ENCODE measurements around the gene ROBO1.
A peak's percentile ranks its signal among the peaks of the same experiment; 100 is the strongest.

DNA sequence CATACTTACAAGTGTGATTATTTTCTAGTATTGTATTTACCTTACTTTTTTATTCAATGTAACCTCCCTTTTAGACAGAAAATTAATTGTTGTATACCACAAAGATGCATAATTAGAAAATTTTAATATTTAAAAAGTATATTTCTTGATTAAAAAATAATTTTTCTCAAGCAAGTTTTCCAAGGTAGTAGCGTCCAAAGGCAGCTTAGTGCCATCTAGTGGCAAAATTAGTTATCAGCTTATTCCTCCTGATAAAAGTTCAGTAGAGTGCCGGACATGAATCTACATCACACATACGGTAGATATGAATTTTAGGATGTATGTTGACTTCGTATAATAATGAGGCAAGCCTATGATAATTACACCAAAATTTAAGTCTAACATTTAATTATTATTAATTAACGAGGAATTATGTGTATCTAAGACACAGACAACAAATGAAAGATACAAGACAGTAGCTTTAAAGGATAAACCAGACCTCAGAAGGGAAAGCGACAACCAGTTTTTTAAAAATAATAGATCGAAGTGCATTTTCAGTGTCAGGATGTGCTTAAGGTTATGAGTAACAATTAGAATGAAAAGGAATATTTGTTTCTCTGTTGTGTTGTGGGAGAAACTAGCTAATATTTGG lies 405.9 kb downstream of the ROBO1 start:
- TF ChIP-seq EZH2 (IDR thresholded peaks at IDR 0.05; ENCODE audit: low read depth, low read length, severe bottlenecking): no peak
- TF ChIP-seq, protein P1, sequence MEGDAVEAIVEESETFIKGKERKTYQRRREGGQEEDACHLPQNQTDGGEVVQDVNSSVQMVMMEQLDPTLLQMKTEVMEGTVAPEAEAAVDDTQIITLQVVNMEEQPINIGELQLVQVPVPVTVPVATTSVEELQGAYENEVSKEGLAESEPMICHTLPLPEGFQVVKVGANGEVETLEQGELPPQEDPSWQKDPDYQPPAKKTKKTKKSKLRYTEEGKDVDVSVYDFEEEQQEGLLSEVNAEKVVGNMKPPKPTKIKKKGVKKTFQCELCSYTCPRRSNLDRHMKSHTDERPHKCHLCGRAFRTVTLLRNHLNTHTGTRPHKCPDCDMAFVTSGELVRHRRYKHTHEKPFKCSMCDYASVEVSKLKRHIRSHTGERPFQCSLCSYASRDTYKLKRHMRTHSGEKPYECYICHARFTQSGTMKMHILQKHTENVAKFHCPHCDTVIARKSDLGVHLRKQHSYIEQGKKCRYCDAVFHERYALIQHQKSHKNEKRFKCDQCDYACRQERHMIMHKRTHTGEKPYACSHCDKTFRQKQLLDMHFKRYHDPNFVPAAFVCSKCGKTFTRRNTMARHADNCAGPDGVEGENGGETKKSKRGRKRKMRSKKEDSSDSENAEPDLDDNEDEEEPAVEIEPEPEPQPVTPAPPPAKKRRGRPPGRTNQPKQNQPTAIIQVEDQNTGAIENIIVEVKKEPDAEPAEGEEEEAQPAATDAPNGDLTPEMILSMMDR (IDR thresholded peaks at IDR 0.05; ENCODE audit: control extremely low read depth in 1 of 3, insufficient read depth in 1 of 3, low read depth in 1 of 3, low read length in 3 of 3): peak in 2 of 3 experiments; percentile 44 to 55; a peak in 2 of 4 replicates
- TF ChIP-seq, protein P2, sequence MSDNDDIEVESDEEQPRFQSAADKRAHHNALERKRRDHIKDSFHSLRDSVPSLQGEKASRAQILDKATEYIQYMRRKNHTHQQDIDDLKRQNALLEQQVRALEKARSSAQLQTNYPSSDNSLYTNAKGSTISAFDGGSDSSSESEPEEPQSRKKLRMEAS (IDR thresholded peaks at IDR 0.05): no peak
- TF ChIP-seq, protein P3, sequence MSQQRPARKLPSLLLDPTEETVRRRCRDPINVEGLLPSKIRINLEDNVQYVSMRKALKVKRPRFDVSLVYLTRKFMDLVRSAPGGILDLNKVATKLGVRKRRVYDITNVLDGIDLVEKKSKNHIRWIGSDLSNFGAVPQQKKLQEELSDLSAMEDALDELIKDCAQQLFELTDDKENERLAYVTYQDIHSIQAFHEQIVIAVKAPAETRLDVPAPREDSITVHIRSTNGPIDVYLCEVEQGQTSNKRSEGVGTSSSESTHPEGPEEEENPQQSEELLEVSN (IDR thresholded peaks at IDR 0.05): no peak
